ENCODE measurements around the gene ACTR8.
"Not testable (repeated sequence)": the region's sequence is repeated elsewhere in the genome, so short reads cannot be mapped to it uniquely, and the experiment has no call there.

ACTR8 gene

GRCh38 chr3:53881691-53882593 lies at the start of gene ACTR8:
Gene ACTR8, minus strand, starts transcription at chr3:53882152. Its CDS starts 51 bp downstream, at chr3:53882101.
- Histone ChIP-seq H3K4me3 (ENCODE audit: low read length, poor library complexity, severe bottlenecking) (peak within 1 kb of the TSS; percentile 97), H3K4me2 (ENCODE audit: low read depth, low read length, poor library complexity, severe bottlenecking) (peak within 1 kb of the TSS; percentile 95), H3K36me3 (ENCODE audit: insufficient read depth, low read length) (peaks cover 32% of the 10 kb centered on the region; the same call in 1 of the 2 replicates), H3K4me1 (ENCODE audit: insufficient read depth, low read length, poor library complexity, severe bottlenecking) (peaks cover 23% of the 10 kb centered on the region), H3K9me2 (replicated peaks; ENCODE audit: low read depth, low read length) (no peaks in the 10 kb centered on the region), H3F3A (ENCODE audit: low read depth) (no peaks in the 10 kb centered on the region), H2AFZ (ENCODE audit: low read length) (peak within 1 kb of the TSS; percentile 89), H3K9me3 (ENCODE audit: insufficient read depth, low read depth, low read length) (no peaks in the 10 kb centered on the region), H3K79me2 (ENCODE audit: insufficient read depth, low read length) (peaks cover 23% of the 10 kb centered on the region), H4K20me1 (ENCODE audit: insufficient read depth, low read length, poor library complexity, severe bottlenecking) (peaks cover 19% of the 10 kb centered on the region), H3K9ac (ENCODE audit: low read depth, low read length, poor library complexity, severe bottlenecking) (peak within 1 kb of the TSS; percentile 90), H3K27me3 (ENCODE audit: insufficient read depth, low read length, poor library complexity, severe bottlenecking) (peaks cover 7% of the 10 kb centered on the region)
- TF ChIP-seq EZH2phosphoT487 (IDR thresholded peaks at IDR 0.05; ENCODE audit: borderline replicate concordance) (no peak), CTCF (conservative IDR thresholded peaks at IDR 0.05; ENCODE audit: low read length) (0 out of 2 replicates have a peak, but pooled peaks have one; percentile 10)

- not testable (repeated sequence) for H3K4me2 ChIP-seq (ENCODE audit: low read depth, low read length, poor library complexity, severe bottlenecking); H3F3A ChIP-seq (ENCODE audit: low read depth); H3K9me2 ChIP-seq (replicated peaks; ENCODE audit: low read depth, low read length); H3K9ac ChIP-seq (ENCODE audit: low read depth, low read length, poor library complexity, severe bottlenecking); H4K20me1 ChIP-seq (ENCODE audit: insufficient read depth, low read length, poor library complexity, severe bottlenecking); H3K79me2 ChIP-seq (ENCODE audit: insufficient read depth, low read length); H3K9me3 ChIP-seq (ENCODE audit: insufficient read depth, low read depth, low read length); H3K36me3 ChIP-seq (ENCODE audit: insufficient read depth, low read length); H3K4me1 ChIP-seq (ENCODE audit: insufficient read depth, low read length, poor library complexity, severe bottlenecking); H3K27me3 ChIP-seq (ENCODE audit: insufficient read depth, low read length, poor library complexity, severe bottlenecking); H3K4me3 ChIP-seq (ENCODE audit: low read length, poor library complexity, severe bottlenecking); H2AFZ ChIP-seq (ENCODE audit: low read length)
Measured at GRCh38 chr3:53927208-53927872, 45.4 kb upstream of the ACTR8 start.

- H3K4me1 ChIP-seq (ENCODE audit: insufficient read depth, low read length, poor library complexity, severe bottlenecking): no peaks in the 10 kb centered on the region
- H2AFZ ChIP-seq (ENCODE audit: low read length): no peak overlapping the region
- no peak overlapping the region for H3K4me3 ChIP-seq (ENCODE audit: low read length, poor library complexity, severe bottlenecking)
- H3K9me2 ChIP-seq (replicated peaks; ENCODE audit: low read depth, low read length): no peaks in the 10 kb centered on the region
- no peaks in the 10 kb centered on the region for H3K79me2 ChIP-seq (ENCODE audit: insufficient read depth, low read length)
- no peak overlapping the region for H3K4me2 ChIP-seq (ENCODE audit: low read depth, low read length, poor library complexity, severe bottlenecking)
- H3K36me3 ChIP-seq (ENCODE audit: insufficient read depth, low read length): no peaks in the 10 kb centered on the region
- H3K9me3 ChIP-seq (ENCODE audit: insufficient read depth, low read depth, low read length): no peaks in the 10 kb centered on the region
- no peaks in the 10 kb centered on the region for H4K20me1 ChIP-seq (ENCODE audit: insufficient read depth, low read length, poor library complexity, severe bottlenecking)
- H3F3A ChIP-seq (ENCODE audit: low read depth): no peaks in the 10 kb centered on the region
- H3K27me3 ChIP-seq (ENCODE audit: insufficient read depth, low read length, poor library complexity, severe bottlenecking): no peaks in the 10 kb centered on the region
- peak; percentile 61 for TF ChIP-seq CTCF (conservative IDR thresholded peaks at IDR 0.05; ENCODE audit: low read length)
- TF ChIP-seq EZH2phosphoT487 (IDR thresholded peaks at IDR 0.05; ENCODE audit: borderline replicate concordance): no peak
- H3K9ac ChIP-seq (ENCODE audit: low read depth, low read length, poor library complexity, severe bottlenecking): no peak overlapping the region
Measured at GRCh38 chr3:53921296-53921695, 39.3 kb upstream of the ACTR8 start.
